Keratinocyte (primary cell): ENCODE measurements around the gene STPG4. TPM values are rescaled to one million over a fixed set of nuclear protein-coding genes. Genes with fewer than 3 reads are reported as not detected.
A peak's percentile ranks its signal among the peaks of the same experiment; 100 is the strongest.

Experiments
- DNase-seq: peaks from one replicate; pipeline ENCODE4 v3.0.0-alpha.2; 2011; ENCODE audit warnings: low read depth, missing footprints, low spot score
- FAIRE-seq: peaks from 2 replicates; lab custom pipeline; 2011; peaks lifted over from hg19 to GRCh38; lab: Jason Lieb, UNC
- H2AFZ ChIP-seq: 2 replicates; pipeline ENCODE4 v1.6.0; 2012; ENCODE audit warnings: low read length, control low read depth, inconsistent platforms; ENCODE audit not compliant: control insufficient read depth
- H3K27ac ChIP-seq: 2 replicates; pipeline ENCODE4 v1.5.1; 2011; ENCODE audit warnings: low read length; ENCODE audit not compliant: control insufficient read depth, insufficient read depth
- H3K27me3 ChIP-seq: 3 replicates; pipeline ENCODE4 v1.6.0; 2011; ENCODE audit warnings: low read length; ENCODE audit not compliant: control insufficient read depth, insufficient read depth; ENCODE audit errors: extremely low read depth
- H3K36me3 ChIP-seq, 2 experiments: 2 replicates in 1 of 2; 3 replicates in 1 of 2; pipeline ENCODE4 v1.5.1; 2011; ENCODE audit warnings: low read length in 2 of 2, mild to moderate bottlenecking in 1 of 2; ENCODE audit not compliant: control insufficient read depth in 2 of 2, insufficient read depth in 2 of 2; ENCODE audit errors: extremely low read depth in 1 of 2
- H3K4me1 ChIP-seq: 3 replicates; pipeline ENCODE4 v1.5.1; 2011; ENCODE audit warnings: low read length; ENCODE audit not compliant: control insufficient read depth, insufficient read depth; ENCODE audit errors: extremely low read depth
- H3K4me2 ChIP-seq: 3 replicates; pipeline ENCODE4 v1.6.0; 2011; ENCODE audit warnings: low read depth, low read length; ENCODE audit not compliant: control insufficient read depth, insufficient read depth; ENCODE audit errors: extremely low read depth
- H3K4me3 ChIP-seq, 3 experiments: fragments of 200-600 bp in 1 of 3; sonication (generic) in 1 of 3; 2 replicates in 2 of 3; 3 replicates in 1 of 3; pipeline ENCODE4 v1.5.1; 2011 to 2016; ENCODE audit warnings: low read length in 3 of 3, mild to moderate bottlenecking in 3 of 3, control low read depth in 2 of 3, inconsistent platforms in 1 of 3, low read depth in 1 of 3, mixed read lengths in 1 of 3, mixed run types in 1 of 3, moderate library complexity in 1 of 3; ENCODE audit not compliant: control insufficient read depth in 2 of 3, insufficient read depth in 2 of 3; ENCODE audit errors: extremely low read depth in 1 of 3
- H3K79me2 ChIP-seq: 2 replicates; pipeline ENCODE4 v1.6.0; 2012; ENCODE audit warnings: low read length; ENCODE audit not compliant: control insufficient read depth, insufficient read depth
- H3K9ac ChIP-seq: 3 replicates; pipeline ENCODE4 v1.6.0; 2011; ENCODE audit warnings: low read length; ENCODE audit not compliant: control insufficient read depth, insufficient read depth; ENCODE audit errors: extremely low read depth
- H3K9me1 ChIP-seq: 3 replicates; pipeline ENCODE4 v1.6.0; 2011; ENCODE audit warnings: low read length; ENCODE audit not compliant: control insufficient read depth, insufficient read depth; ENCODE audit errors: extremely low read depth
- H3K9me3 ChIP-seq: 2 replicates; pipeline ENCODE4 v1.5.1; 2012; ENCODE audit warnings: low read depth, low read length; ENCODE audit not compliant: control insufficient read depth
- H4K20me1 ChIP-seq: 3 replicates; pipeline ENCODE4 v1.6.0; 2011; ENCODE audit warnings: low read length; ENCODE audit not compliant: control insufficient read depth, insufficient read depth; ENCODE audit errors: extremely low read depth
- CTCF ChIP-seq, 3 experiments: IDR thresholded peaks in 1 of 3; conservative IDR thresholded peaks in 1 of 3; optimal IDR thresholded peaks in 1 of 3; 2 replicates in 2 of 3; 3 replicates in 1 of 3; pipeline versions ENCODE3 to v1.5.1; 2011; ENCODE audit warnings: low read length in 3 of 3, mild to moderate bottlenecking in 3 of 3, moderate library complexity in 2 of 3, control low read depth in 1 of 3, inconsistent platforms in 1 of 3; ENCODE audit not compliant: insufficient read depth in 2 of 3; ENCODE audit errors: extremely low read depth in 1 of 3
- EZH2 ChIP-seq: IDR thresholded peaks from one replicate; pipeline ENCODE4 v1.6.1; 2012; ENCODE audit warnings: inconsistent platforms, mild to moderate bottlenecking, low read length, moderate library complexity
- dilution Hi-C: fragments of 300-500 bp; cut with MboI; formaldehyde crosslinking; loops from one replicate; pipeline ENCODE4 v1.7.0; 2020; ENCODE audit warnings: low sequenced_read_pairs; ENCODE audit not compliant: extremely low pct_ligation_motif_present
- polyA plus RNA-seq, 5 experiments: library from polyadenylated mRNA; depleted of rRNA in 3 of 5; stranded (reverse) in 3 of 5; stranded (forward) in 1 of 5; unstranded in 1 of 5; fragments of >200 nt; gene quantifications; 1 replicate in 1 of 5; 2 replicates in 3 of 5; 3 replicates in 1 of 5; pipeline versions ENCODE4 v1.2.1 to v1.2.3, GENCODE V29; 2011 to 2012; ENCODE audit warnings: missing spikeins in 2 of 5, low read depth in 1 of 5, low replicate concordance in 1 of 5

The STPG4 gene
- polyA plus RNA-seq, 1 donor (not counting 4 experiments of a cell fraction or from before 2014, with no cell fraction given), result 0.26 TPM

DNA sequence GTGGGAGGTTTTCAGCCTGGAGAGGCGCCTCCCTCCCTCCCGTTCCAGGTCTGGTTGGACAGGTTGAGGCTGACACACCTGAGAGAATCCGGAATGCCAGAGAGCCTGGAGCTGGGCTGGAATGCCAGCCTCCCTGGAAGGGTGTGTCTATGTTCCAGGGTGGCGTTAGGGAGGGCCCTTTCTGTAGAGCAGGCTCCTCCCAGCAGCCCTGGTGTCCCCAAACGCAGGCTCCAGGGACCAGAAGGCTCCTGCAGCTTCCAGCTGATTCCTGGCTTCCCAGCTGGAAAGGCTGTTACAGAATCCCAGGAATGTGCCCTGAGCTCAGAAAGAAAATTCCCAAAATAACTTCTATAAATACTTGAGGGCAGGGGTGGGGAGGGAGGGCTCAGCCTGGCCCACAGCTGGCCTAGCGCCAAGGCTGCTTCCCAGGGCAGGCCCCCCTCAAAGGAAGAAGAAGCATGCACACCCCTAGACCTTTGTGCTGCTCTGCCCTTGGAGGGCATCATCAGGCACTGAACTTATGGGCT is 85.4 kb downstream of the STPG4 start:
- Histone ChIP-seq H3K27ac (peak overlapping the region; percentile 60), H3K9ac (peak overlapping the region; percentile 49), H3K36me3 (no peaks in the 10 kb centered on the region), H3K9me1 (no peaks in the 10 kb centered on the region), H3K27me3 (no peaks in the 10 kb centered on the region), H3K79me2 (no peaks in the 10 kb centered on the region), H4K20me1 (no peaks in the 10 kb centered on the region), H3K4me3 (no peak overlapping the region), H3K4me2 (peak overlapping the region; percentile 39), H3K4me1 (peaks cover 37% of the 10 kb centered on the region), H2AFZ (peak overlapping the region; percentile 1), H3K9me3 (no peaks in the 10 kb centered on the region)
- peak; percentile 50 for DNase-seq
- dilution Hi-C loops, result no loop called here
- peak; percentile 94 for FAIRE-seq
- TF ChIP-seq EZH2, result no peak
- no peak for TF ChIP-seq CTCF (optimal IDR thresholded peaks at IDR 0.05 in 1 of 3, IDR thresholded peaks at IDR 0.05 in 1 of 3, conservative IDR thresholded peaks at IDR 0.05 in 1 of 3; ENCODE audit: extremely low read depth in 1 of 3, insufficient read depth in 2 of 3, low read length in 3 of 3)

DNA sequence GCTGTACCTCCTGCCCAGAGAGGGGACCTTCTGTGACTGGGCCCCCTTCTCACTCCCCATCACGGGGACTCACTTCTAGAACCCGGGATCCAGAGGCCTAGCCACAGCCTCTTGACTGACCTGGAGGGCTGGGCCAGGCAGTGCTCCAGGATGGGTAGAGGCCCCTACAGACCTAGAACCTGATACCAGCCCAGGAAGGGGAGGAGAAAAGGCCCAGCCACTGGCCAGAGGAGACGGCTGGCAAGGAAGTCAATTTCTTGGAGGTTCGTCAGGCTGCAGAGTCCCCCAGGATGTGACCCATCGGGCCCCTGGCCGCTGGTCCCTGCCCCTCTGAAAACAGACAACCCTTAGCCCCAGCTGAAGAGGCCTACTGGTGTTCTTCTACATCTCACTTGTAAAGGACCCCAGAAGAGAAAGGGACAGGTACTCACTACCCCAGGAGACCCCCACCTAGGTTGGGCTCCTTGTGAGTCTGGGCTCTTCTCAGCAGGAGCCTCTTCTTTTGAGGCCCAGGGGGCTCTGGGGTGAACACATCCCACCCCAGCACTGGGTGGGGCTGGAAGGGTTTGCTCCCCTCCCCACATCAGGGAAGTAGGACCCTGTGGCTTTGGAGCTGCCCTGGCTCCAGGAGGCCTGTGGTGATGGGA is 86.0 kb downstream of the STPG4 start:
- H4K20me1 ChIP-seq, result no peaks in the 10 kb centered on the region
- DNase-seq (no peak), FAIRE-seq (no peak)
- H3K9me3 ChIP-seq, result no peaks in the 10 kb centered on the region
- dilution Hi-C loops, result no loop called here
- no peaks in the 10 kb centered on the region for H3K27me3 ChIP-seq
- no peaks in the 10 kb centered on the region for H3K36me3 ChIP-seq
- H2AFZ ChIP-seq, result peak overlapping the region; percentile 35
- no peak for TF ChIP-seq EZH2
- TF ChIP-seq CTCF (optimal IDR thresholded peaks at IDR 0.05 in 1 of 3, IDR thresholded peaks at IDR 0.05 in 1 of 3, conservative IDR thresholded peaks at IDR 0.05 in 1 of 3; ENCODE audit: extremely low read depth in 1 of 3, insufficient read depth in 2 of 3, low read length in 3 of 3), result no peak
- H3K27ac ChIP-seq, result peak overlapping the region; percentile 60
- H3K79me2 ChIP-seq, result no peaks in the 10 kb centered on the region
- peaks cover 37% of the 10 kb centered on the region for H3K4me1 ChIP-seq
- peak overlapping the region; percentile 39 for H3K4me2 ChIP-seq
- no peak overlapping the region for H3K4me3 ChIP-seq
- peak overlapping the region; percentile 49 for H3K9ac ChIP-seq
- no peaks in the 10 kb centered on the region for H3K9me1 ChIP-seq
